ENCODE results near the gene AHCYL2. TPM values are rescaled to one million over a fixed set of nuclear protein-coding genes. Genes with fewer than 3 reads are reported as not detected.
A peak's percentile ranks its signal among the peaks of the same experiment; 100 is the strongest.

Gene AHCYL2
- total RNA-seq, 1 experiment from 2014 or later = 23.2 TPM

DNA sequence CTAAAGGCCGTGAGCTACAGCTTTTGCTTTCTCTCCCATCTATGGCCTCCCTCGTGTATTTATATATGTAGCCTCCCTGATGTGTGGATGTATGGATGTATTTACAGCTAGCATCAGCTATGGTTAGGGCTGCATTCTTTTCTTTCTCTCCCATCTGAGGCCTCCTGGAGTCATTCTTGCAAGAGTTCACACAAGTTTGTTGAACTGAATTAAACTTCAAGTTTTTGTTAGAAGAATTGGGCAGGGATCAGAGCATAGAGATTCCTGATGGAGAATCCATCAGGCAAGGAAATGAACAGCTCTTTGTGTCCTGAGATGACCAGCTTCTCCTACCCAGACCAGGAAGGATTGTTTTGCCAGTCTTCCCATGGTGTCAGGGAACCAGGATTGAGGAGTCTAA, 60.3 kb downstream of the AHCYL2 start:
- Histone ChIP-seq H2BK12ac (ENCODE audit: insufficient read length, low read depth, low read length) (no peak overlapping the region), H2AK5ac (ENCODE audit: insufficient read length, low read length) (no peak overlapping the region), H4K8ac (replicated peaks; ENCODE audit: insufficient read length, low read depth, low read length) (no peak overlapping the region), H3K79me2 (ENCODE audit: insufficient read depth, low read length) (no peaks in the 10 kb centered on the region), H3K9ac (ENCODE audit: extremely low read depth, insufficient read length, low read length) (no peak overlapping the region), H3K79me1 (ENCODE audit: insufficient read depth, low read depth, low read length, poor library complexity, severe bottlenecking) (no peaks in the 10 kb centered on the region), H4K91ac (ENCODE audit: insufficient read length, low read depth, low read length) (no peak overlapping the region), H3K56ac (ENCODE audit: insufficient read length, low read depth, low read length) (no peak overlapping the region), H2BK120ac (ENCODE audit: low read depth, low read length, poor library complexity, severe bottlenecking) (no peak overlapping the region), H2BK15ac (ENCODE audit: low read depth, low read length) (no peak overlapping the region), H3K18ac (ENCODE audit: insufficient read length, low read depth, low read length) (no peak overlapping the region), H3K4me1 (ENCODE audit: insufficient read depth, low read length) (no peaks in the 10 kb centered on the region; the same call in 1 of the 2 replicates), H3K4ac (ENCODE audit: low read depth, low read length) (no peak overlapping the region), H3K27ac (ENCODE audit: insufficient read length, low read depth, low read length) (no peak overlapping the region), H3K14ac (ENCODE audit: insufficient read depth, low read length) (no peak overlapping the region), H3K23me2 (ENCODE audit: insufficient read length, low read depth, low read length, poor library complexity, severe bottlenecking) (no peaks in the 10 kb centered on the region), H4K5ac (ENCODE audit: insufficient read length, low read depth, low read length) (no peak overlapping the region), H4K20me1 (ENCODE audit: control insufficient read depth, insufficient read depth, insufficient read length) (no peaks in the 10 kb centered on the region), H3K27me3 (ENCODE audit: insufficient read depth, low read length) (no peaks in the 10 kb centered on the region), H2BK20ac (ENCODE audit: low read depth, low read length, poor library complexity, severe bottlenecking) (no peak overlapping the region), H2BK5ac (ENCODE audit: insufficient read length, low read length) (no peak overlapping the region), H3K4me2 (ENCODE audit: insufficient read depth, insufficient read length, low read length) (no peak overlapping the region), H3K23ac (ENCODE audit: insufficient read length, low read depth, low read length) (no peak overlapping the region), H2AFZ (ENCODE audit: low read length) (no peak overlapping the region), H3T11ph (ENCODE audit: low read length) (no peak overlapping the region), H3K9me3 (ENCODE audit: control insufficient read depth, low read depth, low read length) (no peaks in the 10 kb centered on the region)
- Mint-ChIP-seq H3K4me3 (no peak overlapping the region), H3K36me3 (ENCODE audit: insufficient read depth in 1 of 3, low read depth in 3 of 3) (peaks cover 0 to 10% (median 2%) of the 10 kb centered on the region in 3 experiments; a peak in 4 of 7 replicates), H3K27ac (peak overlapping the region in 2 of 3 experiments; percentile 11 to 73; a peak in 2 of 7 replicates), H3K9me3 (no peaks in the 10 kb centered on the region; a peak in 1 of 5 replicates), H3K27me3 (ENCODE audit: low read depth) (no peaks in the 10 kb centered on the region), H3K4me1 (peaks cover 21 to 22% of the 10 kb centered on the region in 2 experiments)
- TF ChIP-seq CTCF (conservative IDR thresholded peaks at IDR 0.05) = no peak
- no peak for DNase-seq
- no CpG with 5 or more reads among the region's 2 CpGs for WGBS (ENCODE audit: extremely low coverage, insufficient read length, low lambda C conversion rate)

Data from H9 (cell line).